ENCODE data around the gene UBC.
A peak's percentile ranks its signal among the peaks of the same experiment; 100 is the strongest.
"Not testable (repeated sequence)": the region's sequence is repeated elsewhere in the genome, so short reads cannot be mapped to it uniquely, and the experiment has no call there.

The UBC gene

DNA sequence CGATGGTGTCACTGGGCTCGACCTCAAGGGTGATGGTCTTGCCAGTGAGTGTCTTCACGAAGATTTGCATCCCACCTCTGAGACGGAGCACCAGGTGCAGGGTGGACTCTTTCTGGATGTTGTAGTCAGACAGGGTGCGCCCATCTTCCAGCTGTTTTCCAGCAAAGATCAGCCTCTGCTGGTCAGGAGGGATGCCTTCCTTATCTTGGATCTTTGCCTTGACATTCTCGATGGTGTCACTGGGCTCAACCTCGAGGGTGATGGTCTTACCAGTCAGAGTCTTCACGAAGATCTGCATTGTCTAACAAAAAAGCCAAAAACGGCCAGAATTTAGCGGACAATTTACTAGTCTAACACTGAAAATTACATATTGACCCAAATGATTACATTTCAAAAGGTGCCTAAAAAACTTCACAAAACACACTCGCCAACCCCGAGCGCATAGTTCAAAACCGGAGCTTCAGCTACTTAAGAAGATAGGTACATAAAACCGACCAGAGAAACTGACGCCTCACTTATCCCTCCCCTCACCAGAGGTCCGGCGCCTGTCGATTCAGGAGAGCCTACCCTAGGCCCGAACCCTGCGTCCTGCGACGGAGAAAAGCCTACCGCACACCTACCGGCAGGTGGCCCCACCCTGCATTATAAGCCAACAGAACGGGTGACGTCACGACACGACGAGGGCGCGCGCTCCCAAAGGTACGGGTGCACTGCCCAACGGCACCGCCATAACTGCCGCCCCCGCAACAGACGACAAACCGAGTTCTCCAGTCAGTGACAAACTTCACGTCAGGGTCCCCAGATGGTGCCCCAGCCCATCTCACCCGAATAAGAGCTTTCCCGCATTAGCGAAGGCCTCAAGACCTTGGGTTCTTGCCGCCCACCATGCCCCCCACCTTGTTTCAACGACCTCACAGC is 717 bp downstream of the UBC start:
- Histone ChIP-seq H3K4me2 (ENCODE audit: low read length) (peak overlapping the region; percentile 90), H3K4me1 (peaks cover 37% of the 10 kb centered on the region), H3K9me3 (ENCODE audit: control insufficient read depth, low read length) (no peaks in the 10 kb centered on the region), H2AFZ (peak overlapping the region; percentile 99), H3K4me3 (ENCODE audit: low read depth, low read length) (peak overlapping the region; percentile 100), H3K79me2 (peaks cover 30% of the 10 kb centered on the region), H3K9ac (peak overlapping the region; percentile 100), H3K36me3 (ENCODE audit: control insufficient read depth, insufficient read depth, low read length) (no peaks in the 10 kb centered on the region), H3K27ac (peak overlapping the region; percentile 100), H3K27me3 (ENCODE audit: control insufficient read depth, insufficient read depth, low read length) (no peaks in the 10 kb centered on the region)
- TF ChIP-seq CTCF (IDR thresholded peaks at IDR 0.05): peak; percentile 83

DNA sequence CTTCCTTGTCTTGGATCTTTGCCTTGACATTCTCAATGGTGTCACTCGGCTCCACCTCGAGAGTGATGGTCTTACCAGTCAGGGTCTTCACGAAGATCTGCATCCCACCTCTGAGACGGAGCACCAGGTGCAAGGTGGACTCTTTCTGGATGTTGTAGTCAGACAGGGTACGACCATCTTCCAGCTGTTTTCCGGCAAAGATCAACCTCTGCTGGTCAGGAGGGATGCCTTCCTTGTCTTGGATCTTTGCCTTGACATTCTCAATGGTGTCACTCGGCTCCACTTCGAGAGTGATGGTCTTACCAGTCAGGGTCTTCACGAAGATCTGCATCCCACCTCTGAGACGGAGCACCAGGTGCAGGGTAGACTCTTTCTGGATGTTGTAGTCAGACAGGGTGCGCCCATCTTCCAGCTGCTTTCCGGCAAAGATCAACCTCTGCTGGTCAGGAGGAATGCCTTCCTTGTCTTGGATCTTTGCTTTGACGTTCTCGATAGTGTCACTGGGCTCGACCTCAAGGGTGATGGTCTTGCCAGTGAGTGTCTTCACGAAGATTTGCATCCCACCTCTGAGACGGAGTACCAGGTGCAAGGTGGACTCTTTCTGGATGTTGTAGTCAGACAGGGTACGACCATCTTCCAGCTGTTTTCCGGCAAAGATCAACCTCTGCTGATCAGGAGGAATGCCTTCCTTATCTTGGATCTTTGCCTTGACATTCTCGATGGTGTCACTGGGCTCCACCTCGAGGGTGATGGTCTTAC is 1.7 kb downstream of the UBC start:
- not testable (repeated sequence) for H3K9me3 ChIP-seq (ENCODE audit: control insufficient read depth, low read length); H3K4me2 ChIP-seq (ENCODE audit: low read length); H2AFZ ChIP-seq; H3K27me3 ChIP-seq (ENCODE audit: control insufficient read depth, insufficient read depth, low read length); H3K9ac ChIP-seq; H3K4me3 ChIP-seq (ENCODE audit: low read depth, low read length); H3K36me3 ChIP-seq (ENCODE audit: control insufficient read depth, insufficient read depth, low read length)
- peak overlapping the region; percentile 100 for H3K27ac ChIP-seq
- H3K79me2 ChIP-seq: peaks cover 31% of the 10 kb centered on the region
- peaks cover 31% of the 10 kb centered on the region for H3K4me1 ChIP-seq

DNA sequence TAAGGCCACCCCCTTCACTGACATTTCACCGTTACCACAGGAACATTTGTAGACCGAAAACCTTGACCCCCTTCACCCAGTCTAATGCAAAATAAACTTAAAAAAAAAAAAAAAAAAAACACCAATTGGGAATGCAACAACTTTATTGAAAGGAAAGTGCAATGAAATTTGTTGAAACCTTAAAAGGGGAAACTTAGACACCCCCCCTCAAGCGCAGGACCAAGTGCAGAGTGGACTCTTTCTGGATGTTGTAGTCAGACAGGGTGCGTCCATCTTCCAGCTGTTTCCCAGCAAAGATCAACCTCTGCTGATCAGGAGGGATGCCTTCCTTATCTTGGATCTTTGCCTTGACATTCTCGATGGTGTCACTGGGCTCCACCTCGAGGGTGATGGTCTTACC is 2.9 kb downstream of the UBC start:
- not testable (repeated sequence) for H3K4me3 ChIP-seq (ENCODE audit: low read depth, low read length); H2AFZ ChIP-seq; H3K4me2 ChIP-seq (ENCODE audit: low read length); H3K9me3 ChIP-seq (ENCODE audit: control insufficient read depth, low read length); H3K27me3 ChIP-seq (ENCODE audit: control insufficient read depth, insufficient read depth, low read length); H3K27ac ChIP-seq; H3K36me3 ChIP-seq (ENCODE audit: control insufficient read depth, insufficient read depth, low read length); H3K9ac ChIP-seq
- peaks cover 31% of the 10 kb centered on the region for H3K79me2 ChIP-seq
- H3K4me1 ChIP-seq: peaks cover 25% of the 10 kb centered on the region

DNA sequence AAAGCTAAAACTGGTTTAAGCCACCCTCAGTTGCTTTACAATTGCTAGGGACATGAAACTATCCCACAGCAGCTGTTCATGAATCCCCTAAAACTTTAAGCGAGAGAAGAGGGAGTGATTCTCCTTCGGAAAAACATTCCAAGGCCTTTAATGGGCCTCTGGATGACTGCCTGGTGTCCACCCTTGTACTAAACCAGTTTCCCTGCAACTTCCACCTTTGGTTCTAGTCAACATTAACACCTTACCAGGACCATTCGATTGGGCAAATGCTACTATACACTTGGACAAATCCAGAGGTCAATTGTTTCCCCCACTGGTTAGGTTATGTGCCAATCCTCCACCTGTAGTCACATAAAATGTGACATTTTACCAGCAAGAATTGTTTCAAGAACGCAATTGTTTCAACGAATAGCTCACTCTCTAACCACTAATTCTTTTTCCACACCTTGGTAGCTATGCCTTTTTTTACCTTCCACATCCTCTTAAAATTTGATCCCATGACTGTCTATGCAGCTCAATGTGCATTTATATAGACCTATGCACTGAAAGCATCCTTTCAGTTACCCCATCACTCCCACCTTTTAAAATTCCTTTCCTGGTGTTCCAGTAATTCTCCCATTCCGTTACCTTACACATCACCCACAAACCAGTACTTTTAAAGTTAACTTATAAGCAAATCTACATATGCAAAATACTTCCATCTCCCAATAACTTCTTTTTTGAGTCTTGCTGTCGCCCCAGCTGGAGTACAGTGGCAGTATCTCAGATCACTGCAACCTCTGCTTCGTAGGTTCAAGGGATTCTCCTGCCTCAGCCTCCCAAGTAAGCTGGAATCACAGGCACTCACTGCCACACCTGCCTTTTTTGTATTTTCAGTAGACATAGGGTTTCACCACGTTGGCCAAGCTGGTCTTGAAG is 3.6 kb downstream of the UBC start:
- Histone ChIP-seq H3K4me1 (peaks cover 22% of the 10 kb centered on the region), H3K9ac (no peak overlapping the region), H3K36me3 (ENCODE audit: control insufficient read depth, insufficient read depth, low read length) (no peaks in the 10 kb centered on the region), H3K27ac (peak overlapping the region; percentile 31), H3K27me3 (ENCODE audit: control insufficient read depth, insufficient read depth, low read length) (no peaks in the 10 kb centered on the region), H3K4me3 (ENCODE audit: low read depth, low read length) (no peak overlapping the region), H2AFZ (no peak overlapping the region), H3K79me2 (peaks cover 31% of the 10 kb centered on the region), H3K9me3 (ENCODE audit: control insufficient read depth, low read length) (no peaks in the 10 kb centered on the region), H3K4me2 (ENCODE audit: low read length) (no peak overlapping the region)
- TF ChIP-seq CTCF (IDR thresholded peaks at IDR 0.05): no peak

- TF ChIP-seq CTCF (IDR thresholded peaks at IDR 0.05): no peak
- Histone ChIP-seq H2AFZ (no peak overlapping the region), H3K4me2 (ENCODE audit: low read length) (no peak overlapping the region), H3K27ac (peak overlapping the region; percentile 31), H3K4me3 (ENCODE audit: low read depth, low read length) (no peak overlapping the region), H3K9me3 (ENCODE audit: control insufficient read depth, low read length) (no peaks in the 10 kb centered on the region), H3K9ac (no peak overlapping the region), H3K4me1 (peaks cover 18% of the 10 kb centered on the region), H3K27me3 (ENCODE audit: control insufficient read depth, insufficient read depth, low read length) (no peaks in the 10 kb centered on the region), H3K79me2 (peaks cover 31% of the 10 kb centered on the region), H3K36me3 (ENCODE audit: control insufficient read depth, insufficient read depth, low read length) (no peaks in the 10 kb centered on the region)
Observed at GRCh38 chr12:124909831-124910560, 4.5 kb downstream of the UBC start.

All from parathyroid adenoma (tissue), 2 donors.